ENCODE results near the gene HOXA11.

HOXA11 gene

GRCh38 chr7:27178366-27178765 is 6.7 kb downstream of the HOXA11 start:
- H3K36me3 ChIP-seq (ENCODE audit: control insufficient read depth, low read length): no peaks in the 10 kb centered on the region
- H3K79me2 ChIP-seq (ENCODE audit: control insufficient read depth, low read length): no peaks in the 10 kb centered on the region
- H3K9me3 ChIP-seq (ENCODE audit: control insufficient read depth, insufficient read depth, low read length): no peaks in the 10 kb centered on the region
- no peak overlapping the region for H3K4me3 ChIP-seq (ENCODE audit: low read length)
- H3K4me1 ChIP-seq (ENCODE audit: control insufficient read depth, low read length): peaks cover 16% of the 10 kb centered on the region
- no peak for TF ChIP-seq EZH2phosphoT487 (IDR thresholded peaks at IDR 0.05; ENCODE audit: borderline replicate concordance, low read length)
- no peak for TF ChIP-seq CTCF (IDR thresholded peaks at IDR 0.05; ENCODE audit: low read depth, low read length, poor library complexity, severe bottlenecking)
- no peak overlapping the region for H3K4me2 ChIP-seq (ENCODE audit: low read length)
- H3K27ac ChIP-seq (ENCODE audit: low read depth, low read length): no peak overlapping the region
- no peaks in the 10 kb centered on the region for H4K20me1 ChIP-seq (ENCODE audit: control insufficient read depth, insufficient read depth, low read depth, low read length)
- H3F3A ChIP-seq (ENCODE audit: control insufficient read depth, insufficient read depth): no peaks in the 10 kb centered on the region
- peaks cover 50% of the 10 kb centered on the region for H3K27me3 ChIP-seq (ENCODE audit: control insufficient read depth, low read length)
- H3K9me2 ChIP-seq (replicated peaks; ENCODE audit: control insufficient read depth, low read length): no peaks in the 10 kb centered on the region

GRCh38 chr7:27177795-27178320 is 7.2 kb downstream of the HOXA11 start:
- H3K27ac ChIP-seq (ENCODE audit: low read depth, low read length): no peak overlapping the region
- H4K20me1 ChIP-seq (ENCODE audit: control insufficient read depth, insufficient read depth, low read depth, low read length): no peaks in the 10 kb centered on the region
- peaks cover 50% of the 10 kb centered on the region for H3K27me3 ChIP-seq (ENCODE audit: control insufficient read depth, low read length)
- peaks cover 18% of the 10 kb centered on the region for H3K4me1 ChIP-seq (ENCODE audit: control insufficient read depth, low read length)
- no peak overlapping the region for H3K4me2 ChIP-seq (ENCODE audit: low read length)
- H3K79me2 ChIP-seq (ENCODE audit: control insufficient read depth, low read length): no peaks in the 10 kb centered on the region
- no peaks in the 10 kb centered on the region for H3K36me3 ChIP-seq (ENCODE audit: control insufficient read depth, low read length)
- H3K9me2 ChIP-seq (replicated peaks; ENCODE audit: control insufficient read depth, low read length): no peaks in the 10 kb centered on the region
- no peaks in the 10 kb centered on the region for H3K9me3 ChIP-seq (ENCODE audit: control insufficient read depth, insufficient read depth, low read length)
- TF ChIP-seq CTCF (IDR thresholded peaks at IDR 0.05; ENCODE audit: low read depth, low read length, poor library complexity, severe bottlenecking): no peak
- TF ChIP-seq EZH2phosphoT487 (IDR thresholded peaks at IDR 0.05; ENCODE audit: borderline replicate concordance, low read length): no peak
- no peak overlapping the region for H3K4me3 ChIP-seq (ENCODE audit: low read length)
- no peaks in the 10 kb centered on the region for H3F3A ChIP-seq (ENCODE audit: control insufficient read depth, insufficient read depth)

- TF ChIP-seq CTCF (IDR thresholded peaks at IDR 0.05; ENCODE audit: low read depth, low read length, poor library complexity, severe bottlenecking) (no peak), EZH2phosphoT487 (IDR thresholded peaks at IDR 0.05; ENCODE audit: borderline replicate concordance, low read length) (no peak)
- H4K20me1 ChIP-seq (ENCODE audit: control insufficient read depth, insufficient read depth, low read depth, low read length): no peaks in the 10 kb centered on the region
- peaks cover 50% of the 10 kb centered on the region for H3K27me3 ChIP-seq (ENCODE audit: control insufficient read depth, low read length)
- no peak overlapping the region for H3K4me3 ChIP-seq (ENCODE audit: low read length)
- H3K4me2 ChIP-seq (ENCODE audit: low read length): no peak overlapping the region
- no peaks in the 10 kb centered on the region for H3K9me3 ChIP-seq (ENCODE audit: control insufficient read depth, insufficient read depth, low read length)
- no peaks in the 10 kb centered on the region for H3F3A ChIP-seq (ENCODE audit: control insufficient read depth, insufficient read depth)
- no peaks in the 10 kb centered on the region for H3K36me3 ChIP-seq (ENCODE audit: control insufficient read depth, low read length)
- H3K79me2 ChIP-seq (ENCODE audit: control insufficient read depth, low read length): no peaks in the 10 kb centered on the region
- H3K9me2 ChIP-seq (replicated peaks; ENCODE audit: control insufficient read depth, low read length): no peaks in the 10 kb centered on the region
- H3K4me1 ChIP-seq (ENCODE audit: control insufficient read depth, low read length): peaks cover 20% of the 10 kb centered on the region
- no peak overlapping the region for H3K27ac ChIP-seq (ENCODE audit: low read depth, low read length)
These were observed 7.9 kb downstream of the HOXA11 start for GRCh38 chr7:27176962-27177794.

All from DOHH2 (cell line).